Cardiac fibroblast (primary cell): ENCODE measurements around the gene SALL3.

ENCODE experiments used
- DNase-seq, 2 donors: peaks; one replicate each; pipeline versions ENCODE4 v3.0.0 to v3.0.0-alpha.2; 2010; ENCODE audit warnings: low read depth in 2 of 2
- H3K4me3 ChIP-seq, 2 donors: replicated peaks in 1 of 2; 1 replicate in 1 of 2; 2 replicates in 1 of 2; pipeline ENCODE4 v1.5.1; 2011; ENCODE audit warnings: low read depth in 2 of 2, low read length in 2 of 2, mild to moderate bottlenecking in 2 of 2, moderate library complexity in 1 of 2
- CTCF ChIP-seq: IDR thresholded peaks from one replicate; pipeline ENCODE4 v1.5.1; 2011; ENCODE audit warnings: low read depth, mild to moderate bottlenecking, low read length, inconsistent platforms

The SALL3 gene

GRCh38 chr18:78979730-78980278, at the start of gene SALL3:
Gene SALL3 (plus strand): TSS chr18:78979818. CDS start chr18:78980275, 457 bp downstream.
- DNase-seq = no peak
- peak within 1 kb of the TSS in 1 of 2 donors; percentile 23 for H3K4me3 ChIP-seq
- no peak for TF ChIP-seq CTCF

DNA sequence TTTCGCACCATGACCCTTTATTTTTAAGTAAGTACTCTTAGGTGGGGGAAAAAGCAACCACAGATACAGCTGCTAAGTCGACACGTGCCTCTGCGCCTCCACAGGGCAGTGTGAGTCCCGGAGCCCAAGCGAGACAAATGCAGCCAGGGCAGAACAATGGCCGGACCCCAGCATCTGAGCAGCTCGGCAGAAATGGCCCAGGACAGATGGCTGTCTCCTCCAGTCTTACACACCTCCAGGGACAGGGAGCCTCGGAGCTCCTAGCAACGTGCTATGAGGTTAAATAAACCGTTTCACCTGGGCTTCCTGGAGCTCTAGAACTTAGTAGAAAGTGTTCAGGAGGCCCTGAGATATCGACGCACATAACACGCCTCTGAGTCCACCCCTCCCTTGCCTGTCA, 47.3 kb upstream of the SALL3 start:
- no peak for TF ChIP-seq CTCF
- DNase-seq = no peak
- no peak overlapping the region for H3K4me3 ChIP-seq

- no peak for DNase-seq
- H3K4me3 ChIP-seq = no peak overlapping the region
- TF ChIP-seq CTCF = no peak
Observed at GRCh38 chr18:78934003-78934402, 45.6 kb upstream of the SALL3 start.

- DNase-seq = no peak
- no peak for TF ChIP-seq CTCF
- H3K4me3 ChIP-seq = no peak overlapping the region
Observed at GRCh38 chr18:78934551-78935225, 44.9 kb upstream of the SALL3 start.

DNA sequence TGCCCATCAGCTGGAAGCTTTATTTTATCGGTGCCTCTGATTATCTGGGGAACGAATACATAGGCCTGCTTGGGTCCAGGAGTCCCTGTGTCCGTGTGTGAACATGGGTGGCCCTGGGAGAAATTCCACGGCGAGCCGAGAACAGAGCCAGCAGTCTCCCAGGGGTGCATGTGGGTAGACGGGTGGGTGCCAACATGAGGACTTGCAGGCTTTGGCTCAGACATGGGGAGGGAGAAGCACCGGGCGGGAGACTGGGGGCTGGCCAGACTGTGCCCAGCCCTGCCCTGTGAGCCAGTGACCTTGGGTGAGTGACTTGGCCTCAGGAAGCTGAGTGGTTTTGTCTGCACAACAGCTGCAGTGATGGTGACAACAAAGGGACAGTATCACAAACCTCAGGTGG, 44.2 kb upstream of the SALL3 start:
- no peak overlapping the region for H3K4me3 ChIP-seq
- no peak for TF ChIP-seq CTCF
- DNase-seq = no peak

DNA sequence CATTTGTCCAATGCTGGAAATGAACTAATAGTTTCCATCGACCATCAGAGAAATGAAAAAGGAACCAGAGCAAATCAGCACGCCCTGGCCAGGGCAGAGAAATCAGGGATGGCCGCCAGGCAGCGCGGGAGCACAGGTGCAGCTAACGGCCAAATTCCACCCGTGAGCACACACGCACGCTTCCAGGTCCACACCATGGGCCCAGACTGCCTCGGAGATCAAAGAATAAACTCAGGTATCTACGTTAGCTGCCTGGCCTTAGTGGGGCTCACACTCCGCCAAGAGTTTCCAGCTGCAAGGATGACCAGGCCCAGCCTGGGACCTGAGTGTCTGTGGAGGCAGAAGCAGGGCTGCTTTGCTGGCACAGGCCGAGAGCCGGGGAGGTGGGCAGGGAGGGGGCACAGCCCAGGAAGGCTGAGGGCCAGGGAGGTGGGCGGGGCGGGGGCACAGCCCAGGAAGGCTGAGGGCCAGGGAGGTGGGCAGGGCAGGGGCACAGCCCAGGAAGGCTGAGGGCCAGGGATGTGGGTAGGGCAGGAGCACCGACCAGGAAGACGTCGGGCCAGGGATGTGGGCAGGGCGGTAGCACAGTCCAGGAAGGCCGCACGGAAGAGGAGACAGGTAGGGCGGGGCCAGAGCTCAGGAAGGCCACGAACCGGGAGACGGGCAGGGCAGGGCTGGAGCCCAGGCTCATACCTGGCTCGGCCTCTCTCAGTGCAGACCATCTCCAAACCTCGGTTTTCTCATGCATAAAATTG, 43.2 kb upstream of the SALL3 start:
- no peak overlapping the region for H3K4me3 ChIP-seq
- TF ChIP-seq CTCF = no peak
- no peak for DNase-seq
